Muscle of leg (tissue), 11 donors: ENCODE results near the gene CYGB. TPM values are rescaled to one million over a fixed set of nuclear protein-coding genes. Genes with fewer than 3 reads are reported as not detected.

Source experiments
- DNase-seq: peaks from one replicate; pipeline ENCODE4 v3.0.0; 2013
- H3K27ac ChIP-seq: one replicate; pipeline ENCODE4 v1.5.1; 2013; ENCODE audit warnings: mild to moderate bottlenecking, low read length, control low read depth
- H3K27me3 ChIP-seq: one replicate; pipeline ENCODE4 v1.6.1; 2013; ENCODE audit warnings: low read length; ENCODE audit not compliant: control insufficient read depth, insufficient read depth
- H3K36me3 ChIP-seq: one replicate; pipeline ENCODE4 v1.6.1; 2013; ENCODE audit warnings: low read length; ENCODE audit not compliant: control insufficient read depth, insufficient read depth
- H3K4me1 ChIP-seq: one replicate; pipeline ENCODE4 v1.6.1; 2013; ENCODE audit warnings: low read length; ENCODE audit not compliant: control insufficient read depth, insufficient read depth
- H3K4me3 ChIP-seq: one replicate; pipeline ENCODE4 v1.5.1; 2013; ENCODE audit warnings: low read length, control low read depth
- H3K9me3 ChIP-seq: replicated peaks from 2 replicates; pipeline ENCODE4 v1.6.1; 2013; ENCODE audit warnings: low read depth, low read length; ENCODE audit not compliant: control insufficient read depth
- WGBS: methylation state at CpG from one replicate; pipeline ENCODE4 v1.1.5; 2013; ENCODE audit warnings: missing lambda C conversion rate; ENCODE audit not compliant: insufficient coverage; 5-methylcytosine and 5-hydroxymethylcytosine counted together
- polyA plus RNA-seq, 8 donors: library from polyadenylated mRNA; unstranded; fragments of 120-200 nt; gene quantifications; one replicate each; pipeline versions ENCODE4 v1.2.1 to v1.2.3, GENCODE V29; 2013; ENCODE audit warnings: inconsistent platforms in 1 of 8, low replicate concordance in 1 of 8; ENCODE audit not compliant: insufficient read length in 8 of 8, insufficient read depth in 1 of 8
- total RNA-seq: library from RNA; stranded (reverse); fragments of 120-200 nt; gene quantifications from one replicate; pipeline ENCODE4 v1.2.4, GENCODE V29; 2013

The CYGB gene
- total and polyA plus RNA-seq, 9 donors = 12.8 to 27.2 (median 20.1) TPM

GRCh38 chr17:76480632-76481031 lies 56.9 kb downstream of the CYGB start:
- peak overlapping the region; percentile 84 for H3K27ac ChIP-seq
- H3K4me3 ChIP-seq = no peak overlapping the region
- peaks cover 14% of the 10 kb centered on the region for H3K4me1 ChIP-seq
- peak; percentile 76 for DNase-seq
- WGBS = 9% methylated on average over 13 of the region's 15 CpGs
- H3K36me3 ChIP-seq = no peaks in the 10 kb centered on the region
- no peaks in the 10 kb centered on the region for H3K27me3 ChIP-seq
- no peaks in the 10 kb centered on the region for H3K9me3 ChIP-seq

GRCh38 chr17:76479515-76480060 lies 57.9 kb downstream of the CYGB start:
- Histone ChIP-seq H3K36me3 (no peaks in the 10 kb centered on the region), H3K4me3 (no peak overlapping the region), H3K9me3 (no peaks in the 10 kb centered on the region), H3K27me3 (no peaks in the 10 kb centered on the region), H3K27ac (no peak overlapping the region), H3K4me1 (peaks cover 14% of the 10 kb centered on the region)
- no peak for DNase-seq
- WGBS = 89% methylated on average over 5 of the region's 14 CpGs

- no peak overlapping the region for H3K27ac ChIP-seq
- no peaks in the 10 kb centered on the region for H3K9me3 ChIP-seq
- DNase-seq = no peak
- H3K4me1 ChIP-seq = peaks cover 14% of the 10 kb centered on the region
- H3K27me3 ChIP-seq = no peaks in the 10 kb centered on the region
- no peaks in the 10 kb centered on the region for H3K36me3 ChIP-seq
- H3K4me3 ChIP-seq = no peak overlapping the region
- WGBS = 91% methylated on average over 29 of the region's 37 CpGs
Measured at GRCh38 chr17:76478730-76479514, 58.6 kb downstream of the CYGB start.

GRCh38 chr17:76478097-76478496 lies 59.4 kb downstream of the CYGB start:
- Histone ChIP-seq H3K27me3 (no peaks in the 10 kb centered on the region), H3K27ac (no peak overlapping the region), H3K4me3 (no peak overlapping the region), H3K36me3 (no peaks in the 10 kb centered on the region), H3K4me1 (peaks cover 14% of the 10 kb centered on the region), H3K9me3 (no peaks in the 10 kb centered on the region)
- DNase-seq = no peak
- WGBS = 87% methylated on average over 10 of the region's 10 CpGs

- no peak for DNase-seq
- H3K27me3 ChIP-seq = no peaks in the 10 kb centered on the region
- 81% methylated on average over 14 of the region's 15 CpGs for whole genome bisulfite sequencing
- H3K4me1 ChIP-seq = peaks cover 14% of the 10 kb centered on the region
- H3K36me3 ChIP-seq = no peaks in the 10 kb centered on the region
- no peak overlapping the region for H3K27ac ChIP-seq
- H3K9me3 ChIP-seq = no peaks in the 10 kb centered on the region
- no peak overlapping the region for H3K4me3 ChIP-seq
Measured at GRCh38 chr17:76477576-76477975, 59.9 kb downstream of the CYGB start.

Other genes starting within 250 kb of the CYGB start
- gene QRICH2, start 229.4 kb downstream of the CYGB start, total RNA-seq = 2.1 TPM
- 1 to 10 TPM; 3.0 to 4.7 (median 3.9) TPM for gene QRICH2, start 229.4 kb downstream of the CYGB start, polyA plus RNA-seq
- gene PRPSAP1, start 183.8 kb downstream of the CYGB start, total RNA-seq = 20.7 TPM
- gene PRPSAP1, start 183.8 kb downstream of the CYGB start, polyA plus RNA-seq = 10 to 100 TPM; 28.2 to 40.4 (median 34.0) TPM
- gene SPHK1, start 153.1 kb downstream of the CYGB start, total RNA-seq = 1.7 TPM
- gene SPHK1, start 153.1 kb downstream of the CYGB start, polyA plus RNA-seq = 1 to 10 TPM; 1.6 to 2.8 (median 2.4) TPM
- gene UBE2O, start 84.6 kb downstream of the CYGB start, total RNA-seq = 11.1 TPM
- gene UBE2O, start 84.6 kb downstream of the CYGB start, polyA plus RNA-seq = 10 to 100 TPM; 13.9 to 20.4 (median 17.2) TPM
- gene AANAT, start 70.1 kb downstream of the CYGB start, total RNA-seq = 0.22 TPM
- under 1 TPM in 5 of 8 donors, not detected in 3; 0.18 to 0.87 (median 0.34) TPM for gene AANAT, start 70.1 kb downstream of the CYGB start, polyA plus RNA-seq
- 4.2 TPM for gene RHBDF2, start 36.3 kb downstream of the CYGB start, total RNA-seq
- 1 to 10 TPM; 3.5 to 7.0 (median 5.4) TPM for gene RHBDF2, start 36.3 kb downstream of the CYGB start, polyA plus RNA-seq
- gene PRCD, start 2.3 kb upstream of the CYGB start, total RNA-seq = 3.9 TPM
- gene PRCD, start 2.3 kb upstream of the CYGB start, polyA plus RNA-seq = 1 to 10 TPM; 2.2 to 6.5 (median 3.8) TPM
- gene ST6GALNAC2, start 48.2 kb upstream of the CYGB start, total RNA-seq = 1.5 TPM
- gene ST6GALNAC2, start 48.2 kb upstream of the CYGB start, polyA plus RNA-seq = 1 to 10 TPM; 1.2 to 8.0 (median 1.9) TPM
- 0.13 TPM for gene ST6GALNAC1, start 106.0 kb upstream of the CYGB start, total RNA-seq
- gene ST6GALNAC1, start 106.0 kb upstream of the CYGB start, polyA plus RNA-seq = 1 to 10 TPM in 2 of 8 donors, under 1 TPM in 6; 0.24 to 8.5 (median 0.54) TPM
- gene MXRA7, start 173.3 kb upstream of the CYGB start, total RNA-seq = 121 TPM
- 100 to 1,000 TPM; 106 to 172 (median 135) TPM for gene MXRA7, start 173.3 kb upstream of the CYGB start, polyA plus RNA-seq
- 13.8 TPM for gene JMJD6, start 188.9 kb upstream of the CYGB start, total RNA-seq
- gene JMJD6, start 188.9 kb upstream of the CYGB start, polyA plus RNA-seq = 10 to 100 TPM; 18.6 to 25.0 (median 22.8) TPM
- gene METTL23, start 189.1 kb upstream of the CYGB start, total RNA-seq = 21.6 TPM
- 10 to 100 TPM; 19.6 to 23.6 (median 21.2) TPM for gene METTL23, start 189.1 kb upstream of the CYGB start, polyA plus RNA-seq
- 111 TPM for gene SRSF2, start 199.6 kb upstream of the CYGB start, total RNA-seq
- 100 to 1,000 TPM; 200 to 238 (median 219) TPM for gene SRSF2, start 199.6 kb upstream of the CYGB start, polyA plus RNA-seq
- gene MFSD11, start 200.4 kb upstream of the CYGB start, total RNA-seq = 38.6 TPM
- 10 to 100 TPM; 28.0 to 36.4 (median 31.7) TPM for gene MFSD11, start 200.4 kb upstream of the CYGB start, polyA plus RNA-seq